Hematopoietic multipotent progenitor cell (in vitro differentiated cells): Measurements from ENCODE around the gene BNIPL. TPM values are rescaled to one million over a fixed set of nuclear protein-coding genes. Genes with fewer than 3 reads are reported as not detected.

Experiments
- DNase-seq, 3 donors: peaks; one replicate each; pipeline ENCODE4 v3.0.0-alpha.2; 2011 to 2015; ENCODE audit warnings: low read depth in 2 of 3, low spot score in 2 of 3
- total RNA-seq: library from RNA; depleted of rRNA; stranded (reverse); fragments of >200 nt; gene quantifications from one replicate; pipeline ENCODE4 v1.2.3, GENCODE V29; 2012

The BNIPL gene
- total RNA-seq, 1 donor = under 0.01 TPM

- no peak for DNase-seq
Observed at GRCh38 chr1:151054971-151055547, 18.7 kb downstream of the BNIPL start.

GRCh38 chr1:151055581-151055980 is 19.2 kb downstream of the BNIPL start:
- DNase-seq = no peak

GRCh38 chr1:151056149-151056548 is 19.8 kb downstream of the BNIPL start:
- DNase-seq = peak in 1 of 3 donors; percentile 55

GRCh38 chr1:151058692-151059091 is 22.3 kb downstream of the BNIPL start:
- DNase-seq = no peak

GRCh38 chr1:151059109-151060006 is 23.0 kb downstream of the BNIPL start, which contains the start of gene CDC42SE1:
Gene CDC42SE1 (minus strand): TSS chr1:151059622. CDS start chr1:151055730, 3,892 bp downstream.
- peak; percentile 72 to 92 (median 90) for DNase-seq

- peak in 1 of 3 donors; percentile 57 for DNase-seq
Observed at GRCh38 chr1:151060007-151060656, 23.7 kb downstream of the BNIPL start, which contains the start of gene MLLT11. Gene MLLT11 (plus strand): TSS chr1:151060397. CDS start chr1:151067225, 6,828 bp downstream.

- no peak for DNase-seq
Observed at GRCh38 chr1:151060657-151061421, 24.5 kb downstream of the BNIPL start.

- DNase-seq = no peak
Observed at GRCh38 chr1:151061704-151062103, 25.3 kb downstream of the BNIPL start.

GRCh38 chr1:151062741-151063371 is 26.5 kb downstream of the BNIPL start:
- DNase-seq = no peak

- no peak for DNase-seq
Observed at GRCh38 chr1:151065089-151065645, 28.8 kb downstream of the BNIPL start.

GRCh38 chr1:151067185-151067584 is 30.8 kb downstream of the BNIPL start:
- no peak for DNase-seq

GRCh38 chr1:151069103-151069486 is 32.7 kb downstream of the BNIPL start:
- DNase-seq = no peak

GRCh38 chr1:151070474-151071276 is 34.3 kb downstream of the BNIPL start, which contains the start of gene GABPB2:
Gene GABPB2 (plus strand): TSS chr1:151070761. CDS start chr1:151088190, 17,429 bp downstream.
- DNase-seq = peak; percentile 82 to 93 (median 91)

GRCh38 chr1:151072224-151072623 is 35.8 kb downstream of the BNIPL start:
- no peak for DNase-seq

- no peak for DNase-seq
Observed at GRCh38 chr1:151085953-151086559, 49.7 kb downstream of the BNIPL start.
